Nephron (organoid): ENCODE data around the gene TNFSF9.

Experiments
- H3K27ac Mint-ChIP-seq, 3 experiments: 2 replicates each; pipeline ENCODE4 v1.8.0; 2020; ENCODE audit warnings: mixed read lengths in 3 of 3, mild to moderate bottlenecking in 2 of 3, moderate library complexity in 1 of 3
- H3K27me3 Mint-ChIP-seq: 2 replicates; pipeline ENCODE4 v1.8.0; 2021; ENCODE audit warnings: low read depth, mild to moderate bottlenecking, moderate library complexity, mixed read lengths
- H3K36me3 Mint-ChIP-seq: 2 replicates; pipeline ENCODE4 v1.8.0; 2020; ENCODE audit warnings: low read depth, mixed read lengths
- H3K4me1 Mint-ChIP-seq: 2 replicates; pipeline ENCODE4 v1.8.0; 2020; ENCODE audit warnings: mixed read lengths
- H3K4me3 Mint-ChIP-seq, 3 experiments: 2 replicates each; pipeline ENCODE4 v1.8.0; 2020; ENCODE audit warnings: mild to moderate bottlenecking in 3 of 3, mixed read lengths in 3 of 3, moderate library complexity in 2 of 3
- H3K9me3 Mint-ChIP-seq: 2 replicates; pipeline ENCODE4 v1.8.0; 2020; ENCODE audit warnings: mixed read lengths
- CTCF ChIP-seq, 3 experiments: fragments of 200-600 bp; sonication (generic); IDR thresholded peaks; one replicate each; pipeline ENCODE4 v1.5.0; 2021; ENCODE audit warnings: antibody characterized with exemption in 3 of 3; ENCODE audit not compliant: unreplicated experiment in 3 of 3

TNFSF9 gene

GRCh38 chr19:6495947-6496346 lies 34.9 kb upstream of the TNFSF9 start:
- no peak overlapping the region for H3K27ac Mint-ChIP-seq
- TF ChIP-seq CTCF (IDR thresholded peaks at IDR 0.05; ENCODE audit: unreplicated experiment in 3 of 3): no peak
- H3K27me3 Mint-ChIP-seq: peaks cover 33% of the 10 kb centered on the region
- H3K36me3 Mint-ChIP-seq: peaks cover 5% of the 10 kb centered on the region
- peaks cover 5% of the 10 kb centered on the region for H3K9me3 Mint-ChIP-seq
- no peaks in the 10 kb centered on the region for H3K4me1 Mint-ChIP-seq
- H3K4me3 Mint-ChIP-seq: no peak overlapping the region

- H3K9me3 Mint-ChIP-seq: no peaks in the 10 kb centered on the region
- H3K4me1 Mint-ChIP-seq: peaks cover 5% of the 10 kb centered on the region
- H3K36me3 Mint-ChIP-seq: peaks cover 5% of the 10 kb centered on the region
- H3K27me3 Mint-ChIP-seq: peaks cover 38% of the 10 kb centered on the region
- TF ChIP-seq CTCF (IDR thresholded peaks at IDR 0.05; ENCODE audit: unreplicated experiment in 3 of 3): no peak
- no peak overlapping the region for H3K27ac Mint-ChIP-seq
- no peak overlapping the region for H3K4me3 Mint-ChIP-seq
These were observed 32.4 kb upstream of the TNFSF9 start for GRCh38 chr19:6498294-6499036.

- H3K27ac Mint-ChIP-seq: no peak overlapping the region
- no peak for TF ChIP-seq CTCF (IDR thresholded peaks at IDR 0.05; ENCODE audit: unreplicated experiment in 3 of 3)
- no peak overlapping the region for H3K4me3 Mint-ChIP-seq
- no peaks in the 10 kb centered on the region for H3K9me3 Mint-ChIP-seq
- peaks cover 45% of the 10 kb centered on the region for H3K27me3 Mint-ChIP-seq
- H3K36me3 Mint-ChIP-seq: peaks cover 5% of the 10 kb centered on the region
- peaks cover 9% of the 10 kb centered on the region for H3K4me1 Mint-ChIP-seq
These were observed 31.6 kb upstream of the TNFSF9 start for GRCh38 chr19:6499052-6499790.

GRCh38 chr19:6500837-6501739 lies 29.7 kb upstream of the TNFSF9 start:
- peak overlapping the region; percentile 81 to 88 (median 82) for H3K4me3 Mint-ChIP-seq
- no peak for TF ChIP-seq CTCF (IDR thresholded peaks at IDR 0.05; ENCODE audit: unreplicated experiment in 3 of 3)
- peaks cover 9% of the 10 kb centered on the region for H3K4me1 Mint-ChIP-seq
- H3K9me3 Mint-ChIP-seq: no peaks in the 10 kb centered on the region
- peaks cover 47% of the 10 kb centered on the region for H3K27me3 Mint-ChIP-seq
- no peaks in the 10 kb centered on the region for H3K36me3 Mint-ChIP-seq
- peak overlapping the region in 1 of 3 experiments; percentile 68 for H3K27ac Mint-ChIP-seq

- H3K9me3 Mint-ChIP-seq: no peaks in the 10 kb centered on the region
- H3K4me3 Mint-ChIP-seq: peak within 1 kb of the TSS; percentile 81 to 88 (median 82)
- no peaks in the 10 kb centered on the region for H3K36me3 Mint-ChIP-seq
- TF ChIP-seq CTCF (IDR thresholded peaks at IDR 0.05; ENCODE audit: unreplicated experiment in 3 of 3): peak in 1 of 3 experiments; percentile 7
- peaks cover 9% of the 10 kb centered on the region for H3K4me1 Mint-ChIP-seq
- peaks cover 47% of the 10 kb centered on the region for H3K27me3 Mint-ChIP-seq
- peak within 1 kb of the TSS in 1 of 3 experiments; percentile 68 for H3K27ac Mint-ChIP-seq
These were observed 28.8 kb upstream of the TNFSF9 start, which contains the start of gene TUBB4A for GRCh38 chr19:6501740-6502648. TSS of gene TUBB4A (minus strand) at chr19:6502309. CDS start at chr19:6502212, 97 bp downstream.
